Measurements from ENCODE around the gene CNTNAP5. TPM values are rescaled to one million over a fixed set of nuclear protein-coding genes. Genes with fewer than 3 reads are reported as not detected.

Gene CNTNAP5
- total and polyA plus RNA-seq, 2 of the 13 experiments (the other 11 are each of a cell fraction or from before 2014, with no cell fraction given): not detected

DNA sequence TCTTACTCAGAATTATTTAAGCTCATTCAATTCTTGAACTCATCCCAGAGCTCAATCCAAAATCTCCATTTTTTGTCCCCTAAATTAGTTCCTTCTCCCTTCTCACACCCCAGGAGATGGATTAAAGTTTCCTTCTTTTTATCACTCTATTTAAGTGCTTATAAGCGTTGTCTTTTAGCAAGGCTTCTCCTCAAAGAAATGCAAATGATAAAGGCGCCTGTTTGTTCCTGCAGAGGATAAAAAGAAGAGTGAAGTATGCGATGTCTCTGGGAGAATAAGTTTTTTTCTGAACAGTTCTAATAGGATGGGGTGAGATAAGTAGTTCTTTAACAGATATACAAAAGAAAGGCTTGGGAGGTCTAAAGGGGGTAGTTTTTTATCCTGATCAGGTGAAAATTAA lies 303.3 kb downstream of the CNTNAP5 start (continued):
- TF ChIP-seq, protein P1, sequence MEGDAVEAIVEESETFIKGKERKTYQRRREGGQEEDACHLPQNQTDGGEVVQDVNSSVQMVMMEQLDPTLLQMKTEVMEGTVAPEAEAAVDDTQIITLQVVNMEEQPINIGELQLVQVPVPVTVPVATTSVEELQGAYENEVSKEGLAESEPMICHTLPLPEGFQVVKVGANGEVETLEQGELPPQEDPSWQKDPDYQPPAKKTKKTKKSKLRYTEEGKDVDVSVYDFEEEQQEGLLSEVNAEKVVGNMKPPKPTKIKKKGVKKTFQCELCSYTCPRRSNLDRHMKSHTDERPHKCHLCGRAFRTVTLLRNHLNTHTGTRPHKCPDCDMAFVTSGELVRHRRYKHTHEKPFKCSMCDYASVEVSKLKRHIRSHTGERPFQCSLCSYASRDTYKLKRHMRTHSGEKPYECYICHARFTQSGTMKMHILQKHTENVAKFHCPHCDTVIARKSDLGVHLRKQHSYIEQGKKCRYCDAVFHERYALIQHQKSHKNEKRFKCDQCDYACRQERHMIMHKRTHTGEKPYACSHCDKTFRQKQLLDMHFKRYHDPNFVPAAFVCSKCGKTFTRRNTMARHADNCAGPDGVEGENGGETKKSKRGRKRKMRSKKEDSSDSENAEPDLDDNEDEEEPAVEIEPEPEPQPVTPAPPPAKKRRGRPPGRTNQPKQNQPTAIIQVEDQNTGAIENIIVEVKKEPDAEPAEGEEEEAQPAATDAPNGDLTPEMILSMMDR (CRISPR knock-in tag; IDR thresholded peaks at IDR 0.05): no peak
- TF ChIP-seq, protein P2, sequence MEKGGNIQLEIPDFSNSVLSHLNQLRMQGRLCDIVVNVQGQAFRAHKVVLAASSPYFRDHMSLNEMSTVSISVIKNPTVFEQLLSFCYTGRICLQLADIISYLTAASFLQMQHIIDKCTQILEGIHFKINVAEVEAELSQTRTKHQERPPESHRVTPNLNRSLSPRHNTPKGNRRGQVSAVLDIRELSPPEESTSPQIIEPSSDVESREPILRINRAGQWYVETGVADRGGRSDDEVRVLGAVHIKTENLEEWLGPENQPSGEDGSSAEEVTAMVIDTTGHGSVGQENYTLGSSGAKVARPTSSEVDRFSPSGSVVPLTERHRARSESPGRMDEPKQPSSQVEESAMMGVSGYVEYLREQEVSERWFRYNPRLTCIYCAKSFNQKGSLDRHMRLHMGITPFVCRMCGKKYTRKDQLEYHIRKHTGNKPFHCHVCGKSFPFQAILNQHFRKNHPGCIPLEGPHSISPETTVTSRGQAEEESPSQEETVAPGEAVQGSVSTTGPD (CRISPR knock-in tag; IDR thresholded peaks at IDR 0.05): no peak
- TF ChIP-seq NFYB (CRISPR knock-in tag; IDR thresholded peaks at IDR 0.05): no peak

DNA sequence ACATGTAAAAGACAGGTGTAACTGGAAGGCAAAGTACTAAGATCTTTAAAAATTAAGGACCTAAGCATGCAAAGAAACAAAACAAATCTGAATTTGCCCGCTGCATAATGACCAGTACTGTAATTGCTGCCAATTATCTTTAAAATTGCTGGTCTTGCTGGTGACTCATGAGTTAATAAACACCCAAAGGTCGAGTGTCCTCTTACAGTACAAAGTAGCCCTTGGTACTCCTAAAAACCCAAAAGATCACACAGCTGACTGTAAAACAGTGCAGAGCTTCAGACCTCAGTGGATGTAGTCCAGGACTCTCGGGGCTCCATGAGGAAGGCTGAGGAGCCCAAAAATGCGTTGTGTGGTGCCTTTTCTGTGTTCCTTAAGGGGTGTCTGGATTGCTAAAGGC lies 308.7 kb downstream of the CNTNAP5 start:
- Histone ChIP-seq H3K9ac (ENCODE audit: insufficient read depth, low read depth, low read length) (no peak overlapping the region), H3K4me1 (ENCODE audit: insufficient read depth, low read length) (no peaks in the 10 kb centered on the region), H4K20me1 (ENCODE audit: insufficient read depth, low read length) (no peaks in the 10 kb centered on the region), H3K4me3 (replicated peaks in 1 of 3; ENCODE audit: insufficient read depth in 1 of 3, low read depth in 2 of 3, low read length in 3 of 3) (no peak overlapping the region), H3K79me2 (ENCODE audit: insufficient read depth, low read length) (no peaks in the 10 kb centered on the region), H3K27ac (ENCODE audit: extremely low read length, insufficient read depth, low read length) (no peak overlapping the region), H3K36me3 (replicated peaks in 1 of 2; ENCODE audit: control insufficient read depth in 1 of 2, insufficient read depth in 2 of 2, low read length in 2 of 2) (no peaks in the 10 kb centered on the region), H3K9me3 (ENCODE audit: low read length) (no peaks in the 10 kb centered on the region), H3K27me3 (ENCODE audit: control insufficient read depth in 1 of 2, insufficient read depth in 2 of 2, low read length in 2 of 2) (no peaks in the 10 kb centered on the region), H3K4me2 (ENCODE audit: low read depth, low read length) (no peak overlapping the region), H2AFZ (ENCODE audit: low read length) (no peak overlapping the region)
- intact Hi-C loops (cut with micrococcal nuclease; ENCODE audit: unreplicated experiment): no loop called here
- in situ Hi-C loops (cut with HindIII; ENCODE audit: extremely low pct_ligation_motif_present, low pct_unique_long_range_greater_than_20kb): no loop called here
- WGBS (ENCODE audit: low lambda C conversion rate): 2% methylated on average over 4 of the region's 4 CpGs
- ChIA-PET CTCF (ENCODE audit: low intra/inter-chr PET ratio, low total read pairs) (no interaction called here), POLR2A (no interaction called here)
- no TSS peak for BruUV-seq (replicated peaks)
- peak; percentile 50; the same call in 2 of the 3 replicates for ATAC-seq
- no peak for FAIRE-seq
- DNase-seq (ENCODE audit: low spot score): no peak
- TF ChIP-seq RFX1 (IDR thresholded peaks at IDR 0.05): no peak
- no peak for TF ChIP-seq KAT2B (IDR thresholded peaks at IDR 0.05; ENCODE audit: borderline replicate concordance, low read depth, low read length)
- TF ChIP-seq, protein P3, sequence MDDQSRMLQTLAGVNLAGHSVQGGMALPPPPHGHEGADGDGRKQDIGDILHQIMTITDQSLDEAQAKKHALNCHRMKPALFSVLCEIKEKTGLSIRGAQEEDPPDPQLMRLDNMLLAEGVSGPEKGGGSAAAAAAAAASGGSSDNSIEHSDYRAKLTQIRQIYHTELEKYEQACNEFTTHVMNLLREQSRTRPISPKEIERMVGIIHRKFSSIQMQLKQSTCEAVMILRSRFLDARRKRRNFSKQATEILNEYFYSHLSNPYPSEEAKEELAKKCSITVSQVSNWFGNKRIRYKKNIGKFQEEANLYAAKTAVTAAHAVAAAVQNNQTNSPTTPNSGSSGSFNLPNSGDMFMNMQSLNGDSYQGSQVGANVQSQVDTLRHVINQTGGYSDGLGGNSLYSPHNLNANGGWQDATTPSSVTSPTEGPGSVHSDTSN (CRISPR knock-in tag; IDR thresholded peaks at IDR 0.05; ENCODE audit: borderline replicate concordance): no peak
- TF ChIP-seq GABPA (IDR thresholded peaks at IDR 0.05; ENCODE audit: low read depth, low read length): no peak
- no peak for TF ChIP-seq GABPA (CRISPR knock-in tag; IDR thresholded peaks at IDR 0.05; ENCODE audit: low read depth)
- TF ChIP-seq ZNF317 (CRISPR knock-in tag; IDR thresholded peaks at IDR 0.05): no peak
- no peak for TF ChIP-seq ETV5 (CRISPR knock-in tag; IDR thresholded peaks at IDR 0.05; ENCODE audit: borderline replicate concordance)
- TF ChIP-seq, protein P4, sequence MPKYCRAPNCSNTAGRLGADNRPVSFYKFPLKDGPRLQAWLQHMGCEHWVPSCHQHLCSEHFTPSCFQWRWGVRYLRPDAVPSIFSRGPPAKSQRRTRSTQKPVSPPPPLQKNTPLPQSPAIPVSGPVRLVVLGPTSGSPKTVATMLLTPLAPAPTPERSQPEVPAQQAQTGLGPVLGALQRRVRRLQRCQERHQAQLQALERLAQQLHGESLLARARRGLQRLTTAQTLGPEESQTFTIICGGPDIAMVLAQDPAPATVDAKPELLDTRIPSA (CRISPR knock-in tag; IDR thresholded peaks at IDR 0.05; ENCODE audit: borderline replicate concordance): no peak
- peak; percentile 28; the same call in 1 of the 2 replicates for TF ChIP-seq FOSL2 (CRISPR knock-in tag; IDR thresholded peaks at IDR 0.05)
- TF ChIP-seq ZNF207 (IDR thresholded peaks at IDR 0.05; ENCODE audit: borderline replicate concordance): no peak
- TF ChIP-seq, protein P5, sequence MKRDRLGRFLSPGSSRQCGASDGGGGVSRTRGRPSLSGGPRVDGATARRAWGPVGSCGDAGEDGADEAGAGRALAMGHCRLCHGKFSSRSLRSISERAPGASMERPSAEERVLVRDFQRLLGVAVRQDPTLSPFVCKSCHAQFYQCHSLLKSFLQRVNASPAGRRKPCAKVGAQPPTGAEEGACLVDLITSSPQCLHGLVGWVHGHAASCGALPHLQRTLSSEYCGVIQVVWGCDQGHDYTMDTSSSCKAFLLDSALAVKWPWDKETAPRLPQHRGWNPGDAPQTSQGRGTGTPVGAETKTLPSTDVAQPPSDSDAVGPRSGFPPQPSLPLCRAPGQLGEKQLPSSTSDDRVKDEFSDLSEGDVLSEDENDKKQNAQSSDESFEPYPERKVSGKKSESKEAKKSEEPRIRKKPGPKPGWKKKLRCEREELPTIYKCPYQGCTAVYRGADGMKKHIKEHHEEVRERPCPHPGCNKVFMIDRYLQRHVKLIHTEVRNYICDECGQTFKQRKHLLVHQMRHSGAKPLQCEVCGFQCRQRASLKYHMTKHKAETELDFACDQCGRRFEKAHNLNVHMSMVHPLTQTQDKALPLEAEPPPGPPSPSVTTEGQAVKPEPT (CRISPR knock-in tag; IDR thresholded peaks at IDR 0.05; ENCODE audit: low read depth): no peak
- TF ChIP-seq NFKBIZ (CRISPR knock-in tag; IDR thresholded peaks at IDR 0.05): no peak
- no peak for TF ChIP-seq POGZ (CRISPR knock-in tag; IDR thresholded peaks at IDR 0.05)
- TF ChIP-seq ZNF652 (CRISPR knock-in tag; IDR thresholded peaks at IDR 0.05; ENCODE audit: borderline replicate concordance, low read depth): peak; percentile 42; the same call in 1 of the 2 replicates
